Measurements from ENCODE around the gene CA9. TPM values are rescaled to one million over a fixed set of nuclear protein-coding genes. Genes with fewer than 3 reads are reported as not detected.

The CA9 gene
- total and polyA plus RNA-seq, 9 of the 15 experiments (the other 6 are each of a cell fraction or from before 2014, with no cell fraction given): 0.15 to 10.6 (median 0.60) TPM; not detected in 4

DNA sequence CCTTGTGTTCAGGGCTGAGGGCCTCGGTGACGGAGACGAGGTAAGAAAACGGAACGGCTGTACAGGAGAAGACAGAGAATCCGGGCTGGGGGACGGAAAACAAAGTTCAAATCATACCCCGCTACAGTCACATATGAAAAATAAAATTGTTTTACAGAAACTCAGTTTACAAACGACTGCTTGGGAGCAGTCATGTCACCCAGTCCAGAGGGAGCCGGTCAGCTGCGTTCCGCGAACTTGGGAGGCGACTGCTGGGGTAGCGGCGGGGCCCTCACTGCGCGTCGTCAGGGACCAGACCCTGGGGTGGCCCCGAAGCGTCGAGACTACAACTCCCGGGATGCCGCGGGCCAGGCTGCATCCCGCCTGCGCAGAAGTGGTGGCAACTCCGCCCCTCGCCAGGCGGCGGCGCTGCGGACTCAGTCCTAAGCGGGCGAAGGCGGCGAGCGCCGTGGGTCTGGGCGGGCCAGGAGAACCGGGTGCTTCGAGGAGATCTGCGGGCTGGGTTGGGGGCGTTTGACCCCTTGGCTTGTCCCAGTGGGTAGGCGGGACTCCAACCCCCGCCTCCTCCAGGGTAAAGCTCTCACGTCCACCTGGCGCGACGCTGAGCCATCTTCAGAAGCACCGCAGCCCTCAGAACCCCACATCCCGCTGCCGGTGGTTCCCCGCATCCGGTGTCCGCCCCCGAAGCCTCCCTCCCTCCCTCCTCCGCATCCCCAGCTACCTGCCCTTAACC lies 27.0 kb upstream of the CA9 start (continued):
- TF ChIP-seq, protein P1, sequence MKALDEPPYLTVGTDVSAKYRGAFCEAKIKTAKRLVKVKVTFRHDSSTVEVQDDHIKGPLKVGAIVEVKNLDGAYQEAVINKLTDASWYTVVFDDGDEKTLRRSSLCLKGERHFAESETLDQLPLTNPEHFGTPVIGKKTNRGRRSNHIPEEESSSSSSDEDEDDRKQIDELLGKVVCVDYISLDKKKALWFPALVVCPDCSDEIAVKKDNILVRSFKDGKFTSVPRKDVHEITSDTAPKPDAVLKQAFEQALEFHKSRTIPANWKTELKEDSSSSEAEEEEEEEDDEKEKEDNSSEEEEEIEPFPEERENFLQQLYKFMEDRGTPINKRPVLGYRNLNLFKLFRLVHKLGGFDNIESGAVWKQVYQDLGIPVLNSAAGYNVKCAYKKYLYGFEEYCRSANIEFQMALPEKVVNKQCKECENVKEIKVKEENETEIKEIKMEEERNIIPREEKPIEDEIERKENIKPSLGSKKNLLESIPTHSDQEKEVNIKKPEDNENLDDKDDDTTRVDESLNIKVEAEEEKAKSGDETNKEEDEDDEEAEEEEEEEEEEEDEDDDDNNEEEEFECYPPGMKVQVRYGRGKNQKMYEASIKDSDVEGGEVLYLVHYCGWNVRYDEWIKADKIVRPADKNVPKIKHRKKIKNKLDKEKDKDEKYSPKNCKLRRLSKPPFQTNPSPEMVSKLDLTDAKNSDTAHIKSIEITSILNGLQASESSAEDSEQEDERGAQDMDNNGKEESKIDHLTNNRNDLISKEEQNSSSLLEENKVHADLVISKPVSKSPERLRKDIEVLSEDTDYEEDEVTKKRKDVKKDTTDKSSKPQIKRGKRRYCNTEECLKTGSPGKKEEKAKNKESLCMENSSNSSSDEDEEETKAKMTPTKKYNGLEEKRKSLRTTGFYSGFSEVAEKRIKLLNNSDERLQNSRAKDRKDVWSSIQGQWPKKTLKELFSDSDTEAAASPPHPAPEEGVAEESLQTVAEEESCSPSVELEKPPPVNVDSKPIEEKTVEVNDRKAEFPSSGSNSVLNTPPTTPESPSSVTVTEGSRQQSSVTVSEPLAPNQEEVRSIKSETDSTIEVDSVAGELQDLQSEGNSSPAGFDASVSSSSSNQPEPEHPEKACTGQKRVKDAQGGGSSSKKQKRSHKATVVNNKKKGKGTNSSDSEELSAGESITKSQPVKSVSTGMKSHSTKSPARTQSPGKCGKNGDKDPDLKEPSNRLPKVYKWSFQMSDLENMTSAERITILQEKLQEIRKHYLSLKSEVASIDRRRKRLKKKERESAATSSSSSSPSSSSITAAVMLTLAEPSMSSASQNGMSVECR (CRISPR knock-in tag; IDR thresholded peaks at IDR 0.05): 0 out of 2 replicates have a peak, but pooled peaks have one; percentile 48
- TF ChIP-seq ZNF589 (CRISPR knock-in tag; IDR thresholded peaks at IDR 0.05; ENCODE audit: low read depth) (no peak), TEAD1 (CRISPR knock-in tag; IDR thresholded peaks at IDR 0.05) (peak in 1 of 2 experiments; percentile 29; a peak in 1 of 4 replicates), SOX6 (IDR thresholded peaks at IDR 0.05) (no peak), CTBP1 (IDR thresholded peaks at IDR 0.05; ENCODE audit: borderline replicate concordance) (peak; percentile 39; the same call in 1 of the 2 replicates), POLR2B (IDR thresholded peaks at IDR 0.05; ENCODE audit: low read depth, partially characterized antibody) (peak; percentile 43), ZNF143 (CRISPR knock-in tag; IDR thresholded peaks at IDR 0.05) (peak; percentile 91), STAG1 (CRISPR knock-in tag; IDR thresholded peaks at IDR 0.05; ENCODE audit: borderline replicate concordance) (peak; percentile 36; the same call in 1 of the 2 replicates), L3MBTL2 (IDR thresholded peaks at IDR 0.05) (peak; percentile 69), HOXB6 (CRISPR knock-in tag; IDR thresholded peaks at IDR 0.05; ENCODE audit: borderline replicate concordance) (no peak), ZNF212 (CRISPR knock-in tag; IDR thresholded peaks at IDR 0.05) (no peak), PTBP1 (IDR thresholded peaks at IDR 0.05; ENCODE audit: low read depth, low read length) (no peak), HDAC6 (IDR thresholded peaks at IDR 0.05; ENCODE audit: low read depth, low read length) (no peak), ZNF785 (CRISPR knock-in tag; IDR thresholded peaks at IDR 0.05) (no peak)
- TF ChIP-seq, protein P2, sequence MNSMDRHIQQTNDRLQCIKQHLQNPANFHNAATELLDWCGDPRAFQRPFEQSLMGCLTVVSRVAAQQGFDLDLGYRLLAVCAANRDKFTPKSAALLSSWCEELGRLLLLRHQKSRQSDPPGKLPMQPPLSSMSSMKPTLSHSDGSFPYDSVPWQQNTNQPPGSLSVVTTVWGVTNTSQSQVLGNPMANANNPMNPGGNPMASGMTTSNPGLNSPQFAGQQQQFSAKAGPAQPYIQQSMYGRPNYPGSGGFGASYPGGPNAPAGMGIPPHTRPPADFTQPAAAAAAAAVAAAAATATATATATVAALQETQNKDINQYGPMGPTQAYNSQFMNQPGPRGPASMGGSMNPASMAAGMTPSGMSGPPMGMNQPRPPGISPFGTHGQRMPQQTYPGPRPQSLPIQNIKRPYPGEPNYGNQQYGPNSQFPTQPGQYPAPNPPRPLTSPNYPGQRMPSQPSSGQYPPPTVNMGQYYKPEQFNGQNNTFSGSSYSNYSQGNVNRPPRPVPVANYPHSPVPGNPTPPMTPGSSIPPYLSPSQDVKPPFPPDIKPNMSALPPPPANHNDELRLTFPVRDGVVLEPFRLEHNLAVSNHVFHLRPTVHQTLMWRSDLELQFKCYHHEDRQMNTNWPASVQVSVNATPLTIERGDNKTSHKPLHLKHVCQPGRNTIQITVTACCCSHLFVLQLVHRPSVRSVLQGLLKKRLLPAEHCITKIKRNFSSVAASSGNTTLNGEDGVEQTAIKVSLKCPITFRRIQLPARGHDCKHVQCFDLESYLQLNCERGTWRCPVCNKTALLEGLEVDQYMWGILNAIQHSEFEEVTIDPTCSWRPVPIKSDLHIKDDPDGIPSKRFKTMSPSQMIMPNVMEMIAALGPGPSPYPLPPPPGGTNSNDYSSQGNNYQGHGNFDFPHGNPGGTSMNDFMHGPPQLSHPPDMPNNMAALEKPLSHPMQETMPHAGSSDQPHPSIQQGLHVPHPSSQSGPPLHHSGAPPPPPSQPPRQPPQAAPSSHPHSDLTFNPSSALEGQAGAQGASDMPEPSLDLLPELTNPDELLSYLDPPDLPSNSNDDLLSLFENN (IDR thresholded peaks at IDR 0.05; ENCODE audit: low read depth in 2 of 2, low read length in 2 of 2): no peak
- TF ChIP-seq, protein P3, sequence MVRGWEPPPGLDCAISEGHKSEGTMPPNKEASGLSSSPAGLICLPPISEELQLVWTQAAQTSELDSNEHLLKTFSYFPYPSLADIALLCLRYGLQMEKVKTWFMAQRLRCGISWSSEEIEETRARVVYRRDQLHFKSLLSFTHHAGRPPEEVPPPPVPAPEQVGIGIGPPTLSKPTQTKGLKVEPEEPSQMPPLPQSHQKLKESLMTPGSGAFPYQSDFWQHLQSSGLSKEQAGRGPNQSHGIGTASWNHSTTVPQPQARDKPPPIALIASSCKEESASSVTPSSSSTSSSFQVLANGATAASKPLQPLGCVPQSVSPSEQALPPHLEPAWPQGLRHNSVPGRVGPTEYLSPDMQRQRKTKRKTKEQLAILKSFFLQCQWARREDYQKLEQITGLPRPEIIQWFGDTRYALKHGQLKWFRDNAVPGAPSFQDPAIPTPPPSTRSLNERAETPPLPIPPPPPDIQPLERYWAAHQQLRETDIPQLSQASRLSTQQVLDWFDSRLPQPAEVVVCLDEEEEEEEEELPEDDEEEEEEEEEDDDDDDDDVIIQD (CRISPR knock-in tag; IDR thresholded peaks at IDR 0.05): no peak
- TF ChIP-seq, protein P4, sequence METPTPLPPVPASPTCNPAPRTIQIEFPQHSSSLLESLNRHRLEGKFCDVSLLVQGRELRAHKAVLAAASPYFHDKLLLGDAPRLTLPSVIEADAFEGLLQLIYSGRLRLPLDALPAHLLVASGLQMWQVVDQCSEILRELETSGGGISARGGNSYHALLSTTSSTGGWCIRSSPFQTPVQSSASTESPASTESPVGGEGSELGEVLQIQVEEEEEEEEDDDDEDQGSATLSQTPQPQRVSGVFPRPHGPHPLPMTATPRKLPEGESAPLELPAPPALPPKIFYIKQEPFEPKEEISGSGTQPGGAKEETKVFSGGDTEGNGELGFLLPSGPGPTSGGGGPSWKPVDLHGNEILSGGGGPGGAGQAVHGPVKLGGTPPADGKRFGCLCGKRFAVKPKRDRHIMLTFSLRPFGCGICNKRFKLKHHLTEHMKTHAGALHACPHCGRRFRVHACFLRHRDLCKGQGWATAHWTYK (CRISPR knock-in tag; IDR thresholded peaks at IDR 0.05): no peak

All from K562 (cell line).